HG03280 (cell line): ENCODE data around the gene IQSEC1.

ENCODE experiments used
- ATAC-seq: cut with Tn5 transposase; IDR thresholded peaks from one replicate; pipeline ENCODE4 v1.9.1; 2021; ENCODE audit warnings: mild to moderate bottlenecking, moderate library complexity; ENCODE audit not compliant: unreplicated experiment

IQSEC1 gene

DNA sequence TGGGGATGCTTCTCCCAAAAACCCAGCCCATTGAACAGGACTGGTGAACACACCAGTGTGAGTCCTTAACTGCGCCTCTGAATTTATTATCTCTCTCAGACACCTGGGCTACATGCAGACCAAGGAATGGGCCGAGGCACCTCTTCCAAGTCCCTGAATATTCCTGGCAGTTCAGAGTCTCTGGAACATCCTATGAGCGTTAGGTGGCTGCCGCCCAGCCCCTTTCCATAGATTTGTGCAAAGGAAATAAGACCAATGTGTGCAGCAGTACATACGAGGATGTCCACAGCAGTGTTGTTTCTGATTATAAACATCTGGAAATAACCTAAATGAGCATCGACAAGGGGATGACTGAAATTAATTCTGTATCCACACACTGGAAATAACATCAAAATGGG, 127.0 kb downstream of the IQSEC1 start:
- no peak for ATAC-seq

- ATAC-seq = no peak
Measured at GRCh38 chr3:12944849-12945248, 128.4 kb downstream of the IQSEC1 start.

DNA sequence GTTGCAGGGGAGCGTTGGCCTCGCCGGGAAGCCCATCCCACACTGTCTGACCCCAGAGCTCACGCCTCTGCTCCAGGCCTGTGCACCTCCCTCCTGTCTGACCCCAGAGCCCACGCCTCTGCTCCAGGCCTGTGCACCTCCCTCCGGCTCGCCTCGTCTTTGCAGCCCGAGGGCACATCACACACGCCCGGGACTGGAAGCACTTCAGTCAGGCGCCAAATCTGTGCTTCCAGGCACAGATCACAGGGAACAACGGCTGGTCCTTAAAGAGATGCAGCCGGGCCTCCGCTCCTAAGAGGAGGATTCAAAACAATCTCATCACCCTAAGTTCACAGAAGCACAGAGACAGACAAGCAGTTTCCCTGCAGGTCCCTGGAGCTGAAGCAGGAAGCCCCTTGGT, 128.8 kb downstream of the IQSEC1 start:
- no peak for ATAC-seq

DNA sequence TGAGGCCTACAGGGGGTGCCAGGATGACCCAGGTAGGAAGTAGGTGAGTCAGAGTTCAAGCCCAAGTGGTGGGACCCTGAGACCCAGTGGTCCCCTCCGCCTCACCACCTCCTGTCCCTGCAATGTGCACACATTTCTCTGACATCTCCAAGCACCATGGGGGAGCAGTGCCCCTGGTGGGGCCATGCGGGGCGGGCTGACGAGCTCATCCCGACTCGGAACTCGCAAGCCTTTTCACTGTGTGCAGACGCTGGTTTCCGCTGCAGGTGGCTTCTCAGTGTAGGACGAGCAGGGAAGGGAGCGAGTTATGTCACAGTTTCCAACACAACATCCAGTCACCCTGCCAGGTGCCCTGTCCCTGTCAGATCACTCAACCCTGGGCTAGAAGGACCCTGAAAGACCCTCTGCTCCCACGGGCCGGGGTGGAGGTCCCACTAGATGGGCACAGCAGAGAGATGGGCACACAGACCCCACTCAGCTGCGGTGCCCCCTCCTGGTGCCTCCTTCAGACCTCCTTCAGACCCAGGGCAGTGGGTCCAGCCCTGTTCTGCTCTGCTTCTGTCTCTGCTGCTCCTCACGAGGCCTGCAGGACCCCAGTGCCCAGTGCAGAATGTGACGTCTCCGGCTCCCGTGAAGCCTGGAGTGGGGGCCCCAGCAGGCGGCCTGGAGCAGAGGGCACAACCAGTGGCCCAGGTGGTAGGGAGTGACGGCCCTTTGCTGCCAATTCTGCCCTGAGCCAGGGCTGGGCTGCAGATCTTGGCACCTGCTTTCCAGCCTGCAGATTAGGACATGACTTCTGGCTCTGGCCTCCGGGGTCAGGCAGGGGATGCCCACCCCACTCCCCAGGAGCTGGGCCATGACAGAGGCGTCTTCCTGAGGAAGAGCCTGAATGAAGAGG, 129.9 kb downstream of the IQSEC1 start:
- no peak for ATAC-seq

DNA sequence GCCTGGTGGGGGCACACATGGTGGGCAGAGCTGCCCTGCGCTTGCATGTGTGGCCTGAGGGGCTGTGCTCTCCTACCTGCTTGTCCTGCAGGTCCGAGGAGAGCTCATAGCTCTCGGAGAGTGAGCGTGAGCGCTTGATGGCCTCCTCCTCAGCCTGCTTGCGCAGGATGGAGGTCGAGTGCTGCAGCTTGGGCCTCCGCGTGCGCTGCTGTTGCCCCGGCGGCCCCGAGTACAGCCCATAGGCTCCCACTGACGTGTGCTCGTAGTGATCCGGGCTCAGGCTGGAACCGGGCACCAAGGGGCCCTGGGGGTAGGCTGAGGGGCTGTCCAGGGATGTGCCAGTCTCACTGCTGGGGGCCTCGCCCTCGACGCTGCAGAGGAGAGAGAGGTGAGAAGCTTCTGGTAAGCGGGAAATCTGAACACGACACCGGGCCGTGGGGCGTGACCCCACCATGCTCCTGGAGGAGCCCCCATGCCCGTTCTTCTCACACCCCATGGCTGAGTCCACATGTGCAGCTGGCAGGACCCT, 131.7 kb downstream of the IQSEC1 start:
- ATAC-seq = no peak

- no peak for ATAC-seq
Measured at GRCh38 chr3:12940854-12941253, 132.4 kb downstream of the IQSEC1 start.

GRCh38 chr3:12939137-12939536, 134.1 kb downstream of the IQSEC1 start:
- ATAC-seq = no peak

DNA sequence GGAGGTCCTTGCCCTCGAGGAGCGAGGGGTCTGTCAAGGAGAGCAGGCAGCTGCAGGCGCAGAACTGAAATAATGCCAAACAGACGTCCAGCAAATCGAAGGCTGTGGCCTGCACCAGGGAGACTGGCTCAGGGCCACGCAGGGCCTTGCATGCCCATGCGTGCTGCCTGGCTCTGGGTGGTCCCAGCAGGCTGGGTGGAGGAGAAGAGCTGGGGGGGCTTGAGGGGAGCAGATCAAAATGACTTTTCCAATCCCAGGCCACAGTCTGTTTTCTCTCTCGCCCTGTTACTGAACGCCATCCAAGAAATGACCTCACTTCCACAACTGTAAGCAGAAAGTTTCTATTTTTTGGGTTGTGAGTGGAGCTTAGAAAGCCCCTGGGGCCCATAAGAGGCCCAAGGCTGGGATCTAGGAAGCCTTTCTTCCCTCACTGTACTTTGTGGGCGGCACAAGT, 134.9 kb downstream of the IQSEC1 start:
- ATAC-seq = no peak

GRCh38 chr3:12935861-12936830, 137.1 kb downstream of the IQSEC1 start:
- ATAC-seq = no peak

DNA sequence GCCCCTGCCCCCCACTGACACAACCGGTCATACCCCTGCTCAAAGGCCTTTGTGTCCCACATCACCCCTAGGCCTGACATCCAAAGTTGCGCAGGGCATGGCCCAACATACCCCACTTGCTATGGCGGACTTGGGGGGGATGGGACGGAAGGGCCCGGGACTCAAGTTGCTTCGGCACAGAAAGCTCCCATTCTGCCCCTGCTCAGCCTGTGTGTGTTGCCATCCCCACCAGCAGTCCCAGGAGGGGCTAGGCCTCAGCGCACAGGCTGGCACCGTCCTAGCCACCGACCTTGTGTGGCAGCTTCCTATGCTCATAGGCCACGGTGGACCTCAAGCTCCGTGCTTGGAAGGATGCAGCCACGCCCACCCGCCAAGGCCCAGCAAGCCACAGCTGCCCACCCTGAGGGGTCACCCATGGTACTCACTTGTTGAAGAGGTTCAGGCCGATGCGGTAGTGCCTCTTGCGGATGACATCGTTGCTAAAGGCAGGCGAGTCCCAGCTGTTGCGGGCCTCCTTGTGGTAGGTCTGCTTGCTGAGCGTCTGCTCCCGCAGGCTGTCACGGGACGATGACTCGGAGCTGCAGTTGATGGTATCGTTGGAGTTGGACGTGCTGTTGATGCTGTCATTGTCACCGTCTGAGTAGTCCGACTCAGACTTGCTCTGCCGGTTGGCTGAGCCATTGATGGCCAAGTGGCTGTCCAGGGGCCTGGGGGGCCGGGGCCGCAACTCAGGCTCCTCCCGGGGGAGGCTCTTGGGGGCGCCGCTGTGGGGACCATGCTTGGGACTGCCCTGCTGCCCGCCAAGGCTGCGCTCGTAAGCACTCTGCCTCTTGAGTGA, 138.0 kb downstream of the IQSEC1 start:
- ATAC-seq = no peak

GRCh38 chr3:12934431-12934830, 138.8 kb downstream of the IQSEC1 start:
- no peak for ATAC-seq

GRCh38 chr3:12933901-12934300, 139.3 kb downstream of the IQSEC1 start:
- no peak for ATAC-seq

- ATAC-seq = no peak
Measured at GRCh38 chr3:12932754-12933153, 140.5 kb downstream of the IQSEC1 start.

DNA sequence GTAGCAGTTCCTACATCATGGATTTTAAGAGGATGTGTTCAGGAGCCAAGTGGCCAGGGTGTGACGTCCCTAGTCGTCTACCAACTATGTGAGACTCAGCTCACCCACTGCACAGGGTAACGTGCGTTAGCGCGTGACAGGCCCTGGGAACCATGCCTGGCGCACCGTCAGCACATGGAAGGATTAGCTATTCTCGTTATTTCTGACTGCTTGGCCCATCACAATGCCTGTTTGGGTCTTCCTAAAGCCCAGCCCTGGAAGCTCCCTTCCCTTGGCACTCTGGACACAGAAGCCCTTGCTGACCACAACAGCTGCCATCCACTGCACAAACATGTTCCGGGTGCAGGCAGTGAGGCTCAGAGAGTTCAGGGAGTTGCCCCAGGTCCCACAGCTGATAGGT, 140.9 kb downstream of the IQSEC1 start:
- no peak for ATAC-seq

DNA sequence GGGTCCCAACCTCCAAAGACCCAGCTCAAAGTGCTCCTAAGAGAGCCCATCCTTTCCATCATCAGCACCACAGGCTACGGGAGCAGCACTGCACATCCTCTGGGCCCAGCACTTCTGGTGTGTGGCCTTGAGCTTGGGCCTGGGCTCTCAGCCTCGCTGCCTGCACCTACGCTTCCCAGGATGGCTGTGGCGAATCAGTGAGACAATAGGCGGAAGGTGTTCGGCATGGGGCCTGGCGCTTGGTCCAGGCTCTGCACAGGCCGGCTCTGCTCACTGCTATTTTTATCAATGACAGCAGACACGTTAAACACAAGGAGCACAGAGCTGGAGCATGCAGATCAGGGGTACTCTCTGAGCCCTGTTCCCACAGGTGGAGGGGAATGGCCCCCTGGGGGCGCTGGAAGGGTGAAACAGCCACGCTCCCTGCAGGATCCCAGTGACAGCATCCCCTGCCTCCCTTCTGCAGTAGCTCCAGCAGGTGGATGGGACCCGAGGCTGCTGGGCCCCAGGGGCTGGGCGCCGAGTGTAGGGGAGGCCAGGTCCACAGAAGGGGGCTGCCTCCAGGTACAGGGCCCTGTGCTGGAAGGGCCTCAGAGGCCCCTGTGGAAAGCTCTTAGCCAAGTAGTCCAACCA, 141.8 kb downstream of the IQSEC1 start:
- no peak for ATAC-seq

DNA sequence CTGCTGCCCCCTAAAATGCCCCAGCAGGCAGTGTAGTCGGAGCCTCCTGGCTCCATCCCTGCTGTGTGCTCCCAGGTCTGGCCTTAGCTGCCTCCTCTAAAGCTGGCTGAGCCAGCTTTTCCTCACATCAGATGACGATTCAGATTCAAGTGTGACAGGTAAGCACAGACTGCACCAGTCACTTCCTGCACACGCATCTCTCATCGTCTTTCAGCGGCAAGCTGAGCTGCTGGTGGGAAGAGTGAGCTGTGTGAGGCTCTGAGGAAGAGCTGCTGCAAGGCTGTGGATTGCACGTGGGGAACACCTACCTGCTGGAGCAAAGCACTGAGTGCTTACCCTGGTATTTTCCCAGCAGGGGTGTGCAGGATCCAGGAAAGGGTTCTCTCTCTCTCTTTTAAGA, 143.4 kb downstream of the IQSEC1 start:
- ATAC-seq = no peak

DNA sequence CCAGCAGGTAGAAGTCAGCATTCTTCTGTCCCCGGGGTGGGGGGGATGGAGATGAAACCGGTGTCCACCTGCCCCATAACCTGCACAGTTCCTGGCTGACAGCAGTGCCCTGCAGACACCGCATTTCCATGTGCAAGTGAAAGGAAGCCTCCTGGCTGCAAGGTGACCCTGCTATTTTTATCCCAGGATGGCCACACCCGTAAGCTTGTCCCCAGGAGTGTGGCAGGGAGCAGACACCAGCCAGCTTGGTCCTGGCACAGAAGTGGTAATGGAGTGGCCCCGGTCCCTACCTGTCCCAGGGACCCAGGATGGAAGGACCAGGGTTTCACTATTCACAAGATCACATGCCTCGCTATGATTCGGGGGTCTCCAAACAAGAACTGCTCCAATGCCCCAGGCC, 146.6 kb downstream of the IQSEC1 start:
- no peak for ATAC-seq

GRCh38 chr3:12925648-12926047, 147.6 kb downstream of the IQSEC1 start:
- no peak for ATAC-seq

DNA sequence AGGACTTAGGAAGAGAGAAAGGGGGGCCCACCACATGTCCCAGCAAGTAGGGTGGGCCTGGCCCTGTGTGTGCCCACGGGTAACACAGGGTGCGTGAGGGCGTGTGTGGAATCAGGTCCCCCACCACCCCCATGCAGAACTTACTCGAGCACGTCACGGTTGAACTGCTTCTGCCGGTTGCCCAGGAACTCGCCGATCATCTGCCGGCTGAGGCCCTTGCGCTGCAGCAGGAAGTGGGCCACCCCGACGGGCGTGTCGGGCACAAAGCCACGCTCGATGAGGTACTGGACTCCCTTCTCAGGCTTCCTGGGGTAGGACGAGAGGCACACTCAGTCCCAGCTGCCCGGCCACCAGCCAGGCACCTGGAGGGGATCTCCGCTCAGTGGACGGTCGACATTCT, 148.8 kb downstream of the IQSEC1 start:
- ATAC-seq = no peak

DNA sequence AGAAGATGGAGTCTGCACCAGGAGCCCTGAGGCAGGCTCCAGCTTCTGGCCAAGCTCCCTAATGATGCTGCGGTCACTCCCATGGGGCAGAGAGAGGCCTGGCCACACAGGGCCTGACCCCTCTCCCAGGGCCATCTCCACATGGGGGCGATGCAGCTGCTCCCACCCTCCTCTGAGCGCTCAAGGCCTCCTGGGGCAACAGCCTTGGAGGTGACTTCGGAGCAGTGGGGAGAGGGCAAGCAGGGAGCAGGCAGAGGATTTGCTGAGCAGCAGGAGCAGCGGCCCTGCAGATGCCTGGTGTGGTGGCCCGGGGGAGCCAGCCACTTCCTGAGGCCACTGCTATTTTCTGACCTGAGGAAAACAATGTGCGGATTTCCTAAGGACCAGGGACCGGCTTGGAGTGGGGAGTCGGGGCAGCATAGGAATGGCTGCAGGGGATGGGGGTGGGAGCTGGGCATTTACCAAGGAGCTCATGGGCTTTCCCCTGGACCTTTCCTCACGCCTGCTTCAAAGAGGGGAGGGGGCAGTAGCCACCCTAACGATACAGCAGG, 150.3 kb downstream of the IQSEC1 start:
- no peak for ATAC-seq
